Gastroesophageal sphincter (tissue), 4 donors: ENCODE measurements around the gene LPO. TPM values are rescaled to one million over a fixed set of nuclear protein-coding genes. Genes with fewer than 3 reads are reported as not detected.

ENCODE experiments used
- ATAC-seq: fragments of 150-250 bp; one replicate; pipeline ENCODE4 v1.9.1; 2016; ENCODE audit warnings: mild to moderate bottlenecking, moderate library complexity
- H3K27ac ChIP-seq, 4 donors: fragments of 200-600 bp; sonication (generic) in 3 of 4; 1 replicate in 3 of 4; 2 replicates in 1 of 4; pipeline ENCODE4 v1.5.1; 2016 to 2019
- H3K27me3 ChIP-seq: fragments of 200-600 bp; sonication (generic); one replicate; pipeline ENCODE4 v1.5.1; 2019
- H3K36me3 ChIP-seq, 2 donors: fragments of 200-600 bp; sonication (generic); one replicate each; pipeline ENCODE4 v1.5.1; 2019; ENCODE audit warnings: control low read depth in 1 of 2
- H3K4me1 ChIP-seq, 3 donors: fragments of 200-600 bp; sonication (generic); 1 replicate in 2 of 3; 2 replicates in 1 of 3; pipeline ENCODE4 v1.5.1; 2016 to 2019; ENCODE audit warnings: control low read depth in 2 of 3
- H3K4me3 ChIP-seq, 2 donors: fragments of 200-600 bp; sonication (generic); one replicate each; pipeline ENCODE4 v1.5.1; 2019; ENCODE audit warnings: mild to moderate bottlenecking in 1 of 2, moderate library complexity in 1 of 2
- H3K9me3 ChIP-seq, 3 donors: fragments of 200-600 bp; sonication (generic); one replicate each; pipeline ENCODE4 v1.5.1; 2017 to 2019; ENCODE audit warnings: control low read depth in 2 of 3
- CTCF ChIP-seq, 4 experiments: fragments of 200-600 bp in 2 of 4; fragments of 450-650 bp in 2 of 4; sonication (generic) in 1 of 4; IDR thresholded peaks; one replicate each; pipeline ENCODE4 v1.5.1; 2017 to 2019; ENCODE audit warnings: antibody characterized with exemption in 4 of 4, mild to moderate bottlenecking in 2 of 4, moderate library complexity in 2 of 4
- EP300 ChIP-seq: sonication (generic); formaldehyde crosslinking; IDR thresholded peaks from one replicate; pipeline ENCODE4 v1.6.1; 2017; ENCODE audit warnings: antibody characterized with exemption, mild to moderate bottlenecking
- POLR2A ChIP-seq, 2 donors: fragments of 450-650 bp; IDR thresholded peaks; one replicate each; pipeline ENCODE4 v1.6.1; 2017; ENCODE audit warnings: antibody characterized with exemption in 2 of 2, mild to moderate bottlenecking in 2 of 2, moderate library complexity in 1 of 2
- POLR2AphosphoS5 ChIP-seq: sonication (generic); formaldehyde crosslinking; IDR thresholded peaks from one replicate; pipeline ENCODE4 v1.6.1; 2017; ENCODE audit warnings: antibody characterized with exemption
- WGBS, 2 donors: methylation state at CpG; one replicate each; pipeline ENCODE4 v1.1.5; 2018; ENCODE audit warnings: low coverage in 1 of 2; 5-methylcytosine and 5-hydroxymethylcytosine counted together
- total RNA-seq, 4 donors: library from RNA; depleted of rRNA; stranded (reverse); fragments of >200 nt; gene quantifications; one replicate each; pipeline ENCODE4 v1.1.0, GENCODE V29; 2016

LPO gene
- total RNA-seq, 4 donors from 2014 or later: 0.15 to 0.77 TPM; not detected in 2

- H3K36me3 ChIP-seq: no peaks in the 10 kb centered on the region
- H3K9me3 ChIP-seq: no peaks in the 10 kb centered on the region
- peaks cover 44% of the 10 kb centered on the region for H3K27me3 ChIP-seq
- H3K4me3 ChIP-seq: peak overlapping the region in 1 of 2 donors; percentile 39
- ATAC-seq: peak; percentile 66
- peaks cover 0 to 14% (median 0%) of the 10 kb centered on the region in 3 donors for H3K4me1 ChIP-seq
- WGBS, 2 donors: no CpG with 5 or more reads among the region's 5 CpGs
- H3K27ac ChIP-seq: peak overlapping the region in 2 of 4 donors; percentile 22 to 24
- no peak for TF ChIP-seq POLR2A (IDR thresholded peaks at IDR 0.05)
- TF ChIP-seq CTCF (IDR thresholded peaks at IDR 0.05): no peak
- TF ChIP-seq POLR2AphosphoS5: no peak
- TF ChIP-seq EP300: no peak
Observed at GRCh38 chr17:58278661-58279015, 40.3 kb downstream of the LPO start.

GRCh38 chr17:58279016-58279711, 40.8 kb downstream of the LPO start:
- Histone ChIP-seq H3K27me3 (peaks cover 45% of the 10 kb centered on the region), H3K4me3 (peak overlapping the region in 1 of 2 donors; percentile 39), H3K27ac (peak overlapping the region in 2 of 4 donors; percentile 22 to 24)

GRCh38 chr17:58279736-58280479, 41.5 kb downstream of the LPO start:
- Histone ChIP-seq H3K9me3 (no peaks in the 10 kb centered on the region), H3K27ac (no peak overlapping the region), H3K4me1 (peaks cover 0 to 14% (median 0%) of the 10 kb centered on the region in 3 donors), H3K27me3 (peaks cover 53% of the 10 kb centered on the region), H3K4me3 (peak overlapping the region in 1 of 2 donors; percentile 39), H3K36me3 (no peaks in the 10 kb centered on the region)
- ATAC-seq: no peak
- WGBS, 2 donors: 100% methylated on average over 1 of the region's 16 CpGs; no CpG with 5 or more reads in 1 of the 2 donors
- no peak for TF ChIP-seq EP300
- TF ChIP-seq CTCF (IDR thresholded peaks at IDR 0.05): no peak
- no peak for TF ChIP-seq POLR2AphosphoS5
- TF ChIP-seq POLR2A (IDR thresholded peaks at IDR 0.05): no peak

More at GRCh38 chr17:58279016-58279711, 40.8 kb downstream of the LPO start:
- no peaks in the 10 kb centered on the region for H3K9me3 ChIP-seq
- H3K36me3 ChIP-seq: no peaks in the 10 kb centered on the region
- 20% methylated on average over 4 of the region's 60 CpGs; no CpG with 5 or more reads in 1 of the 2 donors for WGBS, 2 donors
- peak; percentile 74 for ATAC-seq
- H3K4me1 ChIP-seq: peaks cover 0 to 14% (median 0%) of the 10 kb centered on the region in 3 donors
- TF ChIP-seq POLR2A (IDR thresholded peaks at IDR 0.05): no peak
- TF ChIP-seq EP300: no peak
- TF ChIP-seq POLR2AphosphoS5: no peak
- TF ChIP-seq CTCF (IDR thresholded peaks at IDR 0.05): no peak

GRCh38 chr17:58280480-58281217, 42.3 kb downstream of the LPO start, which contains the start of gene MPO:
TSS of gene MPO (minus strand) at chr17:58280935. CDS start at chr17:58280758, 177 bp downstream.
- no peak within 1 kb of the TSS for H3K4me3 ChIP-seq
- H3K36me3 ChIP-seq: no peaks in the 10 kb centered on the region
- H3K9me3 ChIP-seq: no peaks in the 10 kb centered on the region
- TF ChIP-seq POLR2AphosphoS5 (no peak), EP300 (no peak), CTCF (IDR thresholded peaks at IDR 0.05) (no peak), POLR2A (IDR thresholded peaks at IDR 0.05) (no peak)
- peaks cover 0 to 14% (median 0%) of the 10 kb centered on the region in 3 donors for H3K4me1 ChIP-seq
- WGBS, 2 donors: 65 to 100% methylated on average over 2 of the region's 5 CpGs
- peaks cover 56% of the 10 kb centered on the region for H3K27me3 ChIP-seq
- H3K27ac ChIP-seq: no peak within 1 kb of the TSS
- ATAC-seq: no peak
